ENCODE results near the gene SPDYE4. TPM values are rescaled to one million over a fixed set of nuclear protein-coding genes. Genes with fewer than 3 reads are reported as not detected.
A peak's percentile ranks its signal among the peaks of the same experiment; 100 is the strongest.

The SPDYE4 gene
- total RNA-seq, 6 experiments from 2014 or later, result not detected

GRCh38 chr17:8718001-8718563 lies 40.3 kb downstream of the SPDYE4 start:
- DNase-seq (no peak), ATAC-seq (no peak)
- no peaks in the 10 kb centered on the region for H3K9me3 ChIP-seq
- peaks cover 0 to 18% (median under 1%) of the 10 kb centered on the region in 4 donors for H3K4me1 ChIP-seq
- TF ChIP-seq CTCF (IDR thresholded peaks at IDR 0.05) (no peak), POLR2A (IDR thresholded peaks at IDR 0.05) (no peak)
- WGBS (ENCODE audit: insufficient coverage, low coverage, low lambda C conversion rate, missing lambda C conversion rate), result 100% methylated on average over 1 of the region's 37 CpGs
- no peaks in the 10 kb centered on the region for H3K36me3 ChIP-seq
- no peak overlapping the region for H3K4me3 ChIP-seq
- no peaks in the 10 kb centered on the region for H3K27me3 ChIP-seq
- intact Hi-C loops (cut with DNase I), result no loop called here
- H3K27ac ChIP-seq, result no peak overlapping the region

- Histone ChIP-seq H3K27ac (no peak overlapping the region), H3K36me3 (no peaks in the 10 kb centered on the region), H3K27me3 (no peaks in the 10 kb centered on the region), H3K4me3 (no peak overlapping the region), H3K4me1 (peaks cover 0 to 11% (median 4%) of the 10 kb centered on the region in 4 donors), H3K9me3 (no peaks in the 10 kb centered on the region)
- intact Hi-C loops (cut with DNase I), result no loop called here
- no CpG with 5 or more reads among the region's 5 CpGs for WGBS (ENCODE audit: insufficient coverage, low coverage, low lambda C conversion rate, missing lambda C conversion rate)
- no peak for TF ChIP-seq CTCF (IDR thresholded peaks at IDR 0.05)
- TF ChIP-seq POLR2A (IDR thresholded peaks at IDR 0.05), result no peak
- ATAC-seq (no peak), DNase-seq (no peak)
These were observed 44.5 kb downstream of the SPDYE4 start for GRCh38 chr17:8713878-8714277.

GRCh38 chr17:8713315-8713714 lies 45.0 kb downstream of the SPDYE4 start:
- Histone ChIP-seq H3K9me3 (no peaks in the 10 kb centered on the region), H3K4me3 (no peak overlapping the region), H3K4me1 (peaks cover 0 to 11% (median 4%) of the 10 kb centered on the region in 4 donors), H3K36me3 (no peaks in the 10 kb centered on the region), H3K27me3 (no peaks in the 10 kb centered on the region), H3K27ac (no peak overlapping the region)
- DNase-seq, result no peak
- intact Hi-C loops (cut with DNase I), result no loop called here
- 92% methylated on average over 3 of the region's 3 CpGs for WGBS (ENCODE audit: insufficient coverage, low coverage, low lambda C conversion rate, missing lambda C conversion rate)
- ATAC-seq, result no peak
- TF ChIP-seq POLR2A (IDR thresholded peaks at IDR 0.05) (no peak), CTCF (IDR thresholded peaks at IDR 0.05) (no peak)

DNA sequence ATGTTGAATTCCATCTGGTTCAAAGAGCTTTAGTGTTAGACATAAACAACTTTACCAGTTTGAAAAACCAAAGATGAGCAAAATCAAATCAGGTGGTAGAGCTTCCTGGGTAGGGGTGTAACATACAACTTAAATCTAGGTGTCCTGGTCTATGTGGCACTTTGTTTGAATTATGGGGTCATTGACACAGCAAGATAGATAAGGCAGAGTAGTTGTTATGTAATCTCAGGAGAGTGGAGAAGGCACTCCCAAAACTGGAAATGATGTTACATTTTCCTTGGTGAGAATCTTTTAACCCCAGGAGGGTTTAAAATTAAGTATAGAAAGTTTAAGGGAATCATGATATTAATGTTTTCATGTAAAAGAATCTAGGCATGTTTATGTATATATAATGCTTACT lies 45.6 kb downstream of the SPDYE4 start:
- Histone ChIP-seq H3K36me3 (no peaks in the 10 kb centered on the region), H3K27ac (peak overlapping the region in 1 of 3 donors; percentile 19), H3K4me1 (peaks cover 0 to 11% (median 4%) of the 10 kb centered on the region in 4 donors), H3K4me3 (no peak overlapping the region), H3K9me3 (no peaks in the 10 kb centered on the region), H3K27me3 (no peaks in the 10 kb centered on the region)
- ATAC-seq, result peak; percentile 84 to 90 (median 88)
- intact Hi-C loops (cut with DNase I), result no loop called here
- no peak for TF ChIP-seq POLR2A (IDR thresholded peaks at IDR 0.05)
- no peak for TF ChIP-seq CTCF (IDR thresholded peaks at IDR 0.05)
- no peak for DNase-seq

GRCh38 chr17:8711291-8711690 lies 47.1 kb downstream of the SPDYE4 start:
- Histone ChIP-seq H3K4me3 (no peak overlapping the region), H3K9me3 (no peaks in the 10 kb centered on the region), H3K27me3 (no peaks in the 10 kb centered on the region), H3K4me1 (peaks cover 0 to 11% (median 4%) of the 10 kb centered on the region in 4 donors), H3K27ac (no peak overlapping the region), H3K36me3 (no peaks in the 10 kb centered on the region)
- TF ChIP-seq CTCF (IDR thresholded peaks at IDR 0.05) (no peak), POLR2A (IDR thresholded peaks at IDR 0.05) (no peak)
- 89% methylated on average over 5 of the region's 5 CpGs for WGBS (ENCODE audit: insufficient coverage, low coverage, low lambda C conversion rate, missing lambda C conversion rate)
- intact Hi-C loops (cut with DNase I), result no loop called here
- ATAC-seq (no peak), DNase-seq (no peak)
